Measurements from ENCODE around the gene GTF2H4. TPM values are rescaled to one million over a fixed set of nuclear protein-coding genes. Genes with fewer than 3 reads are reported as not detected.
A peak's percentile ranks its signal among the peaks of the same experiment; 100 is the strongest.
"Not testable (repeated sequence)": the region's sequence is repeated elsewhere in the genome, so short reads cannot be mapped to it uniquely, and the experiment has no call there.

GTF2H4 gene
- total RNA-seq, 1 experiment from 2014 or later: 43.6 TPM

GRCh38 chr6:30926644-30927043 is 18.6 kb downstream of the GTF2H4 start:
- Mint-ChIP-seq H3K4me1 (ENCODE audit: low read depth, unreplicated experiment) (peaks cover 18% of the 10 kb centered on the region), H3K9me3 (ENCODE audit: unreplicated experiment) (peaks cover 11% of the 10 kb centered on the region), H3K36me3 (ENCODE audit: insufficient read depth, unreplicated experiment) (peaks cover 20% of the 10 kb centered on the region), H3K27me3 (ENCODE audit: insufficient read depth, unreplicated experiment) (no peaks in the 10 kb centered on the region), H3K4me3 (ENCODE audit: unreplicated experiment) (no peak overlapping the region), H3K27ac (ENCODE audit: unreplicated experiment) (peak overlapping the region; percentile 19)
- DNase-seq: no peak
- no peak overlapping the region for H3K4me3 ChIP-seq (ENCODE audit: low read depth, low read length)
- no TSS peak for BruUV-seq (replicated peaks)
- POLR2A ChIA-PET: interaction anchor here (0.6 kb wide), 1 partner anchor 161 kb away, joined by 3 read pairs; no protein-coding TSS in a partner anchor
- peaks cover 5% of the 10 kb centered on the region; the same call in 1 of the 2 replicates for H3K9me3 ChIP-seq
- peaks cover 6% of the 10 kb centered on the region for H3K4me1 ChIP-seq
- no peak for TF ChIP-seq CTCF (IDR thresholded peaks at IDR 0.05; ENCODE audit: insufficient read depth in 1 of 2, low read depth in 1 of 2, low read length in 1 of 2, severe bottlenecking in 1 of 2, unreplicated experiment in 1 of 2)
- no peaks in the 10 kb centered on the region for H3K27me3 ChIP-seq (replicated peaks; ENCODE audit: control insufficient read depth, insufficient read depth, low read length)
- CTCF ChIA-PET: interaction anchor here (0.6 to 0.9 kb wide), 2 partner anchors 157 to 1019 kb away, joined by 3 to 4 read pairs; partner anchors contain the start of gene CFB
- no peaks in the 10 kb centered on the region for H3K36me3 ChIP-seq (ENCODE audit: control insufficient read depth, insufficient read depth, low read length)
- intact Hi-C loops (cut with micrococcal nuclease; ENCODE audit: unreplicated experiment): no loop called here

- BruUV-seq (replicated peaks); H3K4me3 Mint-ChIP-seq (ENCODE audit: unreplicated experiment); H3K9me3 ChIP-seq; H3K27me3 ChIP-seq (replicated peaks; ENCODE audit: control insufficient read depth, insufficient read depth, low read length); H3K27me3 Mint-ChIP-seq (ENCODE audit: insufficient read depth, unreplicated experiment); DNase-seq; intact Hi-C loops (cut with micrococcal nuclease; ENCODE audit: unreplicated experiment); H3K36me3 ChIP-seq (ENCODE audit: control insufficient read depth, insufficient read depth, low read length); H3K4me3 ChIP-seq (ENCODE audit: low read depth, low read length): not testable (repeated sequence)
- ChIA-PET POLR2A (interaction anchor here (0.6 to 0.7 kb wide), 2 partner anchors 160 to 199 kb away, joined by 3 to 4 read pairs; no protein-coding TSS in a partner anchor), CTCF (interaction anchor here (0.6 to 0.9 kb wide), 2 partner anchors 157 to 1019 kb away, joined by 3 to 4 read pairs; partner anchors contain the start of gene CFB)
- peaks cover 22% of the 10 kb centered on the region for H3K4me1 Mint-ChIP-seq (ENCODE audit: low read depth, unreplicated experiment)
- H3K27ac Mint-ChIP-seq (ENCODE audit: unreplicated experiment): peak overlapping the region; percentile 19
- peaks cover 20% of the 10 kb centered on the region for H3K36me3 Mint-ChIP-seq (ENCODE audit: insufficient read depth, unreplicated experiment)
- peaks cover 11% of the 10 kb centered on the region for H3K4me1 ChIP-seq
- peaks cover 11% of the 10 kb centered on the region for H3K9me3 Mint-ChIP-seq (ENCODE audit: unreplicated experiment)
Measured at GRCh38 chr6:30927080-30927479, 19.1 kb downstream of the GTF2H4 start.

- H3K4me3 ChIP-seq (ENCODE audit: low read depth, low read length): no peak overlapping the region
- peaks cover 19% of the 10 kb centered on the region for H3K9me3 Mint-ChIP-seq (ENCODE audit: unreplicated experiment)
- no TSS peak for BruUV-seq (replicated peaks)
- ChIA-PET POLR2A (no interaction called here), CTCF (no interaction called here)
- DNase-seq: no peak
- no peaks in the 10 kb centered on the region for H3K27me3 ChIP-seq (replicated peaks; ENCODE audit: control insufficient read depth, insufficient read depth, low read length)
- H3K4me3 Mint-ChIP-seq (ENCODE audit: unreplicated experiment): no peak overlapping the region
- TF ChIP-seq CTCF (IDR thresholded peaks at IDR 0.05; ENCODE audit: insufficient read depth in 1 of 2, low read depth in 1 of 2, low read length in 1 of 2, severe bottlenecking in 1 of 2, unreplicated experiment in 1 of 2): no peak
- H3K27ac Mint-ChIP-seq (ENCODE audit: unreplicated experiment): no peak overlapping the region
- H3K4me1 ChIP-seq: peaks cover 21% of the 10 kb centered on the region
- H3K27me3 Mint-ChIP-seq (ENCODE audit: insufficient read depth, unreplicated experiment): no peaks in the 10 kb centered on the region
- H3K9me3 ChIP-seq: peaks cover 5% of the 10 kb centered on the region; the same call in 1 of the 2 replicates
- H3K36me3 ChIP-seq (ENCODE audit: control insufficient read depth, insufficient read depth, low read length): no peaks in the 10 kb centered on the region
- H3K36me3 Mint-ChIP-seq (ENCODE audit: insufficient read depth, unreplicated experiment): peaks cover 13% of the 10 kb centered on the region
- H3K4me1 Mint-ChIP-seq (ENCODE audit: low read depth, unreplicated experiment): peaks cover 28% of the 10 kb centered on the region
- intact Hi-C loops (cut with micrococcal nuclease; ENCODE audit: unreplicated experiment): no loop called here
Measured at GRCh38 chr6:30928677-30929076, 20.7 kb downstream of the GTF2H4 start.

All from Caco-2 (cell line).